ENCODE results near the gene ARFGEF3.

ARFGEF3 gene

GRCh38 chr6:138162955-138163575 lies 1.3 kb downstream of the ARFGEF3 start:
- no peak for FAIRE-seq
- no peak for DNase-seq (ENCODE audit: low spot score)

- DNase-seq (ENCODE audit: low spot score): no peak
- no peak for FAIRE-seq
Observed at GRCh38 chr6:138175596-138175995, 13.9 kb downstream of the ARFGEF3 start.

- no peak for FAIRE-seq
- no peak for DNase-seq (ENCODE audit: low spot score)
Observed at GRCh38 chr6:138176652-138177232, 15.0 kb downstream of the ARFGEF3 start.

GRCh38 chr6:138182939-138183789 lies 21.4 kb downstream of the ARFGEF3 start:
- DNase-seq (ENCODE audit: low spot score) (no peak), FAIRE-seq (no peak)

GRCh38 chr6:138183790-138184134 lies 22.0 kb downstream of the ARFGEF3 start:
- DNase-seq (ENCODE audit: low spot score) (no peak), FAIRE-seq (no peak)

GRCh38 chr6:138184230-138184629 lies 22.5 kb downstream of the ARFGEF3 start:
- no peak for DNase-seq (ENCODE audit: low spot score)
- no peak for FAIRE-seq

GRCh38 chr6:138187156-138187555 lies 25.4 kb downstream of the ARFGEF3 start:
- FAIRE-seq: no peak
- no peak for DNase-seq (ENCODE audit: low spot score)

- DNase-seq (ENCODE audit: low spot score): no peak
- no peak for FAIRE-seq
Observed at GRCh38 chr6:138188278-138188941, 26.7 kb downstream of the ARFGEF3 start.

GRCh38 chr6:138194287-138194686 lies 32.5 kb downstream of the ARFGEF3 start:
- DNase-seq (ENCODE audit: low spot score) (no peak), FAIRE-seq (no peak)

- FAIRE-seq: no peak
- DNase-seq (ENCODE audit: low spot score): no peak
Observed at GRCh38 chr6:138196122-138196738, 34.5 kb downstream of the ARFGEF3 start.

- DNase-seq (ENCODE audit: low spot score): no peak
- no peak for FAIRE-seq
Observed at GRCh38 chr6:138197570-138197969, 35.8 kb downstream of the ARFGEF3 start.

- no peak for FAIRE-seq
Observed at GRCh38 chr6:138198430-138199091, 36.8 kb downstream of the ARFGEF3 start.

GRCh38 chr6:138201836-138202235 lies 40.1 kb downstream of the ARFGEF3 start:
- FAIRE-seq (no peak), DNase-seq (ENCODE audit: low spot score) (no peak)

More at GRCh38 chr6:138198430-138199091, 36.8 kb downstream of the ARFGEF3 start:
- DNase-seq (ENCODE audit: low spot score): no peak

GRCh38 chr6:138203315-138203714 lies 41.6 kb downstream of the ARFGEF3 start:
- DNase-seq (ENCODE audit: low spot score): no peak
- FAIRE-seq: no peak

GRCh38 chr6:138204303-138204702 lies 42.6 kb downstream of the ARFGEF3 start:
- FAIRE-seq: no peak

GRCh38 chr6:138204792-138205384 lies 43.1 kb downstream of the ARFGEF3 start:
- FAIRE-seq (no peak), DNase-seq (ENCODE audit: low spot score) (no peak)

More at GRCh38 chr6:138204303-138204702, 42.6 kb downstream of the ARFGEF3 start:
- DNase-seq (ENCODE audit: low spot score): no peak

- DNase-seq (ENCODE audit: low spot score) (no peak), FAIRE-seq (no peak)
Observed at GRCh38 chr6:138205437-138206094, 43.8 kb downstream of the ARFGEF3 start.

- no peak for FAIRE-seq
- no peak for DNase-seq (ENCODE audit: low spot score)
Observed at GRCh38 chr6:138206862-138207261, 45.1 kb downstream of the ARFGEF3 start.

GRCh38 chr6:138211048-138211581 lies 49.4 kb downstream of the ARFGEF3 start:
- FAIRE-seq: no peak

GRCh38 chr6:138211601-138212000 lies 49.9 kb downstream of the ARFGEF3 start:
- DNase-seq (ENCODE audit: low spot score) (no peak), FAIRE-seq (no peak)

More at GRCh38 chr6:138211048-138211581, 49.4 kb downstream of the ARFGEF3 start:
- DNase-seq (ENCODE audit: low spot score): no peak

Measured in RCC 7860 (cell line).